HG03139 (cell line): ENCODE measurements around the gene MCF2.

Source experiments
- ATAC-seq: cut with Tn5 transposase; IDR thresholded peaks from one replicate; pipeline ENCODE4 v1.9.1; 2021; ENCODE audit not compliant: unreplicated experiment

The MCF2 gene

DNA sequence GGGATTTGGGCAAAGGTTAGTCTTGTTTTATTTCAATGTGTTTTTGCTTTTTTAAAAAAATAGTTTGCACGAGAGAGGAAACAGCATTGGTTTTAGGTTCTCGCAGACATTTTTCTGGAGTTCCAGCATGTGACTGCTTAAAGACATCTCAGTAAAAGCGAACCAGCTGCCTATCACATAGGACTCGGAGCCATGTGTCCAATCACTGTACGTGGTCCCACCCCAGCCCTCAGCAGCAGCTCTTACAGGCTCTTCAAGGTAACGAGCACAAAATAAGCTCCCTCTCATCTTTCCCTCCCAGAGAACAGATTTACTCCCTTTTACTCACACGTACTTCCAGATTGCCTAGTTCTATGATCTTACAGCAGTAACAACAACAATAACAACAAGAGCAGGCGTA lies 68.7 kb downstream of the MCF2 start:
- ATAC-seq, result no peak

DNA sequence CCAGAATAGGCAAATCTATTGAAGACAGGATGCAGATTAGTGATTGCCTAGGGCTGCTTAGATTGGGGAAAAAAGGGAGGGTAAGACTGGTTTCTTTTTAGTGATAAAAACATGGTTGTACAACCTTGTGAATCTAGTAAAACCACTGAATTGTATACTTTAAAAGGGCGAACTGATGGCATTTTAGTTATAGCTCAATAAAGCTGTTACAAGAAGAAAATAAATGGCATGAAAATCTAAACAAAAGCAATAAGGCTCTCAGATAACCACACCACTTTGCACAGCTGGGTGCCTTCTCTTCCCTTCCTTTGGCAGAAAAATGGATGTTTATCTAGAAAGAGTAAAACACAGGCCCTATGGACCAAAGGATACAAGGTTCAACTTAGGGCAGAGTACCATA lies 107.9 kb downstream of the MCF2 start:
- ATAC-seq, result no peak

DNA sequence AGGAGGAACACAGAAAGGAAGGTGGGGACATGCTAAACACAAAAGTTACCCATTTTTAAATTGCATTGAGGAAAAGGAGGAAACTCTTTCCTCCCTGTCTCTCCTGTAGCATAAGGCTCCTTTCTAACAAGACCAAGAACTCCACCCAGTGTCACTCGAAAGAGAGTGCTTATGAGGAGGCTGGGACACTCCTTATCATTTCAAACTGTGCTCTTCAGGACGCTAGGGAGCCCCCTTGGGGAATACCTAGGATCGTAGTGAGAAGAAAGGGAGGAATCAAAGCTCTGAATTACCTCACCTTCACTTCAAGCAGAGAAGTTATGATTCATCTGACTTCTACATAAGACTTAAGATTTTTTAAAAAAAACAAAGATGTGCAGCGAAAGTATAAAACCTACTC lies 111.9 kb downstream of the MCF2 start:
- no peak for ATAC-seq

DNA sequence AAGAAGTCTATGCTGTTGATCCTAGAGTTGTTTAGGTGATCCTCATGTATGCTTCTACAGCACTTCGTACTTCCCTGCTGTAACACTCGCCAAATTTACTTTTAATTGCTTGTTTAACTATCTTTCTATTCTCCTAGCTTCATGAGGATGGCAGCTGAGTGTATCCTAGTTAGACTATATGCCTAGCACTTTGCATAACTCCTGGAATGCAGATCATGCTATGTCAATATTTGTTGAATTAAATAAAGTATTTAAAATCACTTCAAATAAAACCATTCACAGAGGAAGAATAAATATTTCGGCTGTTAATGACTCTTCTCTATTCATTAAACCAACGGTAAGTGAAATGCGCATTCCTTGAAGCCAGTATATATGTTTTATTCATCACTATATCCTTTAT lies 122.4 kb downstream of the MCF2 start:
- ATAC-seq, result no peak

DNA sequence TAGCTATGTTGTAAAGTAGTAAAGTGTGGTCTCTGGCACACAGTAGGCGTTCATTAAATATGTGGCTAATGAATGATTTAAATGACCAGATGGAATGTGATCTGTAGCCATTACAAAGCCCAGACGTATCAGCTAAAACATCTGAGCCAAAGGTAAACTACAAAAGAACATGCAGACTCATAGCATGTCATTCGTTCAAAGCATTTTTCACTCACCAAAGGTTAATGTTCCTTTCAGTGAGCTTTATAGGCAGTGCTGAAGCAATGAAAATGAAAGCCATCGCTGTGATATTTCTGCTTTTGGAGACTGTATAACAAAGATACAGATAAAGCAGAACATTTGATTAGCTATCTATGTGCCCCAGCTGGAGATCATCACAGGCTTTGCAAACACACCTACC lies 126.9 kb downstream of the MCF2 start:
- no peak for ATAC-seq

DNA sequence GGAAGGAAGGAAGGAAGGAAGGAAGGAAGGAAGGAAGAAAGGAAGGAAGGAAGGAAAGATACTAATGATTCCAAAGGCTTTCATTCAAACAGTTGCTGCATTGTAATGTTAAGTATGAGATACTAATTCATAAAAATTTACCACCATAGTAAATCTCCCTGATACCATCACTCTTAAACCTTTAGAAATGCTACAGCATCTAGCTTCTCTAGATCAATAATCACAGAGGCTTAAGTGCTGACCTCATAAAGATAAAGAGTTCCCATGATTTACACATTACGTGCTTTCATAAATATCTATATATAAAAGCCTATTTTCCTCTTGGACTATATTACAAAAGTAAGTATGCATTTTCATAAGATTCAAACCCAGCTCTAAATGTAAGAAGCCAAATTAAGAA lies 141.0 kb downstream of the MCF2 start:
- no peak for ATAC-seq

DNA sequence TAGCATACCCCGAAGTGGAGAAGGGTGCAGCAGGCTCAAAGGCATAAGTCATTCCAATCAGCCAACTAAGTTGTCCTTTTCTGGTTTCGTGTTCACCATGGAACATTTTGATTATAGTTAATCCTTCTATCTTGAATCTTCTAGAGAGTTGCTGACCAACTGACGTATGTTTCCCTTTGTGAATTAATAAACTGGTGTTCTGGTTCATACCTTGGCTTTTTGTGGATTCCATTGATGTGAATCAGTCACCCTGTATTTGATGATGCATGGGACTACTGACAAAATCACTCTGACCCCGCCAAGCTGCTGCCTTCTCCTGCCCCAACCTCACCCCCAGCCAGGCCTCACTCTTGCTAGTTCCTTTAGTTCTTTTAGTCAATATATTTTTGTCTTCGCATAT lies 144.7 kb downstream of the MCF2 start:
- no peak for ATAC-seq

DNA sequence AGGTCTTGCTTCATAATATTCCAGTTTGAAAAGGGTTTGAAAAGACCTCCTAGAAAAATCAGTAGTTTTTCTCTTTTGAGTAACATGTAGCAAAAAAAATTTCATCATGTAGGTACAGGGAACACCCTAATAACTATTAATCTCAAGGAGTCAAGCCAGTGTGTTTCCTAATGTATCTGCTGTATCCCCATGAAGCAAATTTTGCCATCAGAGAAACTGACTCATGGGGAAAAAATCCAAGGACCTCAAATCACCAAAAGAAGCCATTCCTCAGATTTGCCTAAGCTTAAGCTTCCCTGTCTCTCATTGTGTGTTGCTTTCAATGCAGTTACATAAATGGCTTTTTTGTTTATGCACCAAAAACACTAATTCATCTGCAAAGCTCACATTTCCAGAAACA lies 147.7 kb downstream of the MCF2 start:
- ATAC-seq, result no peak

DNA sequence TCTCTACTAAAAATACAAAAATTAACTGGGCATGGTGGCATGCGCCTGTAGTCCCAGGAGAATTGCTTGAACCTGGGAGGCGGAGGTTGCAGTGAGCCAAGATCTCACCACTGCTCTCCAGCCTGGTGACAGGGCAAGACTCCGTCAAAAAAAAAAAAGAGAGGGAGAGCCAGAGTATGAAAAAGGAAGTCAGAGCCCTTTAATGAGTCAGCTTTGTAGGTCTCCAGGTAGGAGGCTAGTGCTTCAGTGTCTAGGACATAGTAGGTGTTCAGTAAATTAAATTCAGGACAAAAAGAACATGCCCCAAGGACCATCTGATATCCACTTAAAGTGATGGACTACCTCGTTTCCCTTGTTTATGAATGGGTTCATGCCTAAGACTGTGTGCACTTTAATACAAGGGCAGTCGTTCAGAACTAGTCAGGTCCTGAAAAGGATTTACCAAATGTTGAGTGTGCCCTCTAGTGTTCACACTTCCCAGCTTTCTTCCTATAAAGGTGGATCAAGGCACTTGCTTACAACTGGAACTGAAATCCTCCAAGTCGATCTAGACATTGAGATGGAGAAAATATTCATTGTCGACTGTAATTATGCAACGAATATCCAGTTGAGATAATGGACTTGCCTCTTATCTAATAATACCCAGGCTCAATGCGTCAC lies 148.5 kb downstream of the MCF2 start:
- ATAC-seq, result peak; percentile 77

DNA sequence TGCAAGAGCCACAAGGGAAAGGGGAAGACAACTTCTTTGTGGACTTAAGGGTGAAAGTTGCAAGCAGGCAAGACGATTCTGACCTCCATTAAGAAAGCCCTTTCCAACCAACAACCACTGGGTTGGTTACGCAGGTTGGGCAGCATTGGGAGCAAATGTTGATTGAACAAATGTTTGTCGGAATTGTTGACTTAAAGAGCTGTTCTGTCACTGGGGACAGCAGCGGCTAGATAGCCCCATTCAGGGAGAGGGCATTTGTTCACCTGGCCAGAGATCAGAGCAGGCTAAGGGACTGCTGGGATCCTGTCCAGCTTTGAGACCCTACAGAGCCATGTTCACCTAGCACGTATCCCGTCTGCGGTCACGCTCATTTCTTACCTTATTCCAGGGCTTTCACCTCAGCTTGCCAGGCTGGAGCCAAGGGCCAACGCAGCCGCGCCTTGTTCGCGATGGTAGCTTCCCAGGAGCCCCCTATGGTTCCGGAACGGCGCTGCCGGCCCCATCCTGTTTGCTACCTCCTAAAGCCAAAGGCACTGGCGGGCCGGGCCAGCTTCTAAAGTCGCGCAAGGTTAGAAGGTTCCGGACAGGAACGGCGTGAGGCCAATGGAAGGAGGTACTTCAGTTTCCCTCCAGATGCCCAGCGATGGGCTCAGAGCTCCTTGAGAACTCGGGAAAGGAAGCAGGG lies 152.8 kb downstream of the MCF2 start:
- ATAC-seq, result no peak

DNA sequence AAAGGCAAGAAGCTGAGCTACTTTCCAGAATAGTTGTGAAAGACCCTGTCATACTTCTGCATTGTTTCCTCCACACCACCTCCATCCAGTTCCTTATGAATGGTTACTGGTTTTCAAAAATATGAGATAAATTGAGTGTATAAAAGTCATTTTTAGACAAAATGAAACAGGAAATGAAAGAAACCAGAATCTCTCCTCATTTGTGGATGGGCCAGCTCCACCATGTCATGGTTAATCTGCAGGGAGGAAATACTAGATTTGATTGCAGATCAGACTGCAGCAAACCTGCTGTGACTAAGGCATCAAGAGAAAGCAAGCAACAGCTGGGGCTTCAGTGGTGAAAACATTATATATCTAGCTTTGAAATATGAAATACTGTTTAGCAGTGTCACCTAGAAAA lies 153.6 kb downstream of the MCF2 start:
- ATAC-seq, result peak; percentile 39

DNA sequence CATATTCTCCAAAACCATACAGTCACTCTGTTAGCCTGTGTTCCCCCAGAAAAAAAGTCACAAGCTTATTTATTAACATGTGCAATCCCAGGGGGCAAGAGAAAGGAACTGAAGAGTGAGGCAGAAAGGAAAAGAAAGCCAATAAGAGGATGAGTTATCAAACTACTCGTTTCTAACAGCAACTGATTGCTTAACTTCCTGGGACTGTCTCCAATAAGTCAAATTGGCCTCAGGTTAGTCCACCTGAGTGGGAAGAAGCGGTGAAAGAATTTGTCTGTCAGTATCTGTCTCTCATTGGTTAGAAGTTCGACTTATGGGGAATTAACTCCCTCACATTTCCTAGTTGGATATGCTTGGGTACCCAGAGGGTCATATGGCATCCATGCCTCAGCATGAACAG lies 163.4 kb downstream of the MCF2 start:
- ATAC-seq, result no peak

DNA sequence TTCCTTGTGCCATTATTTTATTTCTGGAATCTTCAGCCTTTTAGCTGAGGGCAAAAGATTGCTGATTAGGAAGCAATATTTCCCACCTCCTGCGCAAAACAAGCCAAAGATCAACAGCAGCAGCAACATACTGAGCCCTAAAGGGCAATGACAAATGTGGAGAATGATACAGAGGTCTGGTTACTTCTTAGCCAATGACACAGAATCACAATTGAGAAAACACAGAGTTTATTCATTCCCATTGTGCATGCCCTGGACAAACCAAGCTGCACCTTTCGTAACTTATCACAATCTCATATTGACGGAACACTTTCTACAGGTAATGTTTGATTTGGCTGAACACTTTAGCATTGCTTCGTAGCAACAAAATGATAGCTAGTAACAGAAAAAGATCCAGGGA lies 164.0 kb downstream of the MCF2 start:
- ATAC-seq, result no peak

DNA sequence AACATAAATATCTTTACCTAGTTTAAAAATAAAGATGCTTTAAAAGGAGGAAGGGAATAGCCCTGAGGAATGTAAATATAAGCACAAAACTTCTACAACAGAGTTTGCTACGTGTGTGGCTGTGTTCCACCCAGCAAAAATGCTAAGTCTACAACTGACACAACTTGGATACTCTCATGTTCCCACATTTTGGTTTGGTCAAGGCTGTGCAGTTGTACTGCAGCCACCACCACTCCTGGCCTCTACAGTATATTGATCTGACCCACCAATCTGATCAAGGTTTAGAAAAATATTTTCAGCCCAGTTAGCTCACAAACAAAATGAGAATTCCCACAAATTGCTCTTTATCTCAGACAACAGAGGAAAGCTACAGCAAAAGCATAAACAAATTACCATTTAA lies 165.3 kb downstream of the MCF2 start:
- no peak for ATAC-seq

DNA sequence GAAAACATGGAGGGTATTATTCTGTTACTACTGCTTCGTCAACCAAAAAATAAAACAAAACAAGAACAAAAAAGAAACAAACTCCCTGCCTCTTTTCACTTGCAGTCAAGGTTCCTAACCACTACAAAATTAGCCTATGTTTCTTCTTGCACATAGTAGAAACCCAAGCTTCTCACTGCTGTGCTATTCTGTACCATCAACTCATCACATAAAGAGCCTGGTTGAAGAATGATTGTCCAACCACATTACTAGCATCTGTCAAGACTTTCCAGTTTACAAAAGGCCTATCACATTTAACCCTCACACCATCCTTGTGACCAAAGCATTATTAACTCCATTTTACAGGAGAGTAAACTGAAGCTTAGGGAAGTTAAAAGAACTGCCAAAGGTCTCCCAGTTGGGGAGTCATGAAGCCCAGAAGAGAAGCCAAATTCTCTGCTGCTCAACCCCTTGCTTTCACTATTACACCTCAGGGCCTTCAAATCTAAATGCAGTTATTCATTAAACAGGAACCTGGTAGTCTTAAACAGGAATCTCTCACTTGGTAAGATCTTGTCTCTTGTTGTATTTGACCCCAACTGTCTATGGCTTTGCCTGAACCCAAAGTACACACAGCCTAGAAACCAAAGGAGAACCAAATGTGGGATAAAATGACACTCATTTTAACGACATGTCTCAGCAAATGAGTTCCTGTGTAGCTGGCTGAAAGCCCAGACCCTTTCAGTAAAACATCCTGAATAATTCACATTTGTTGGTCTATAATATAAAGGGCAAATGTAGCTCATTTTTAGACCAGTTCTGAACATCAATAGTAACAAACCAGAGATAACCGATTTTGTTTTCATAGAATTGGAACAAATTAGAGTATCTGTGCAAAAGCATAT lies 168.8 kb downstream of the MCF2 start:
- ATAC-seq, result peak; percentile 94

DNA sequence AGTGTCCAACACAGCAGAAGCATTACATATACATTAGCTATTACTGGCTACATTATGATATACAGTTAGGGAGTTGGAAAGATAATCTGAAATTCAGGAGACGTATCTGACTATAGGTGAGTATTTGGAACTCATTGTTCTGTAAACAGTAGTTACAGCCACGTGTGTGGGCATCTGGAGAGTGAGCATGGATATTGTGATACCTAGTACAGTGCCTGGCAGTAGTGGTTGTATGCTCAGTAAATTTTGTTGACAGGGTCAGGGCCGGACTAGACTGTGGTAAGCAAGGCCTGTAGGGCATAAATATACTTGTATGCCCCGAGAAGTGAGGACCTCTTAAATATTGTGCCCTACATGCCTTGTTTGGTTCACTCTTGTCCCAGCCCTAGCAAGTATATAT lies 174.5 kb downstream of the MCF2 start:
- no peak for ATAC-seq

DNA sequence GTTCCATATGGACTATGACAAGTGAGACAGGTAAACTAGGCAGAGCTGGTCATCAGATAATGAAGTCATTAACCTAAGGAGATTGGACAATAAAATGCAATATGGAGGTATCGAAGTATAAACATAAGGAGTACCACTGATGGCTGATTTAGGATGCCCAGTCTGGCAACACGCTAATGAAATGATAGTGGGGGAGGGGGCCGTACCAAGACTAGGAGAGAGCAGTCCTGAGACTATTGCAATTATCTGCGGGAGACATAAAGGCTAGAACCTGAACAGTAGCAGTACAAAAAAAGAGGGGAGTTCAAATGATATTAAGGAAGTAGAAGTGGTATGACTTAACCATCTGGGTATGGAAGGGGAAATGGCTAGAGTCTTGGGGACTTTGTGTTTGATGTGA lies 175.1 kb downstream of the MCF2 start:
- no peak for ATAC-seq
